ENCODE data around the gene JAZF1.

JAZF1 gene

GRCh38 chr7:28002638-28003037 is 178.0 kb downstream of the JAZF1 start:
- no peak overlapping the region for H3K9ac ChIP-seq
- no peak for TF ChIP-seq CTCF (IDR thresholded peaks at IDR 0.05)
- peaks cover 2% of the 10 kb centered on the region for H3K79me2 ChIP-seq

GRCh38 chr7:28001896-28002295 is 178.7 kb downstream of the JAZF1 start:
- Histone ChIP-seq H3K9ac (no peak overlapping the region), H3K4me3 (ENCODE audit: low read depth, low read length) (no peak overlapping the region), H3K27me3 (ENCODE audit: control insufficient read depth, insufficient read depth, low read length) (no peaks in the 10 kb centered on the region), H3K79me2 (peaks cover 2% of the 10 kb centered on the region), H3K4me1 (peaks cover 4% of the 10 kb centered on the region), H3K4me2 (ENCODE audit: low read length) (no peak overlapping the region), H2AFZ (no peak overlapping the region), H3K9me3 (ENCODE audit: control insufficient read depth, low read length) (no peaks in the 10 kb centered on the region), H3K36me3 (ENCODE audit: control insufficient read depth, insufficient read depth, low read length) (no peaks in the 10 kb centered on the region), H3K27ac (no peak overlapping the region)
- no peak for TF ChIP-seq CTCF (IDR thresholded peaks at IDR 0.05)

More at GRCh38 chr7:28002638-28003037, 178.0 kb downstream of the JAZF1 start:
- peaks cover 4% of the 10 kb centered on the region for H3K4me1 ChIP-seq
- H3K4me2 ChIP-seq (ENCODE audit: low read length), result no peak overlapping the region
- no peaks in the 10 kb centered on the region for H3K27me3 ChIP-seq (ENCODE audit: control insufficient read depth, insufficient read depth, low read length)
- H3K36me3 ChIP-seq (ENCODE audit: control insufficient read depth, insufficient read depth, low read length), result no peaks in the 10 kb centered on the region
- no peak overlapping the region for H2AFZ ChIP-seq
- H3K4me3 ChIP-seq (ENCODE audit: low read depth, low read length), result no peak overlapping the region
- no peaks in the 10 kb centered on the region for H3K9me3 ChIP-seq (ENCODE audit: control insufficient read depth, low read length)
- H3K27ac ChIP-seq, result no peak overlapping the region

- H3K4me1 ChIP-seq, result peaks cover 4% of the 10 kb centered on the region
- no peak overlapping the region for H3K27ac ChIP-seq
- no peak overlapping the region for H3K9ac ChIP-seq
- H2AFZ ChIP-seq, result no peak overlapping the region
- no peaks in the 10 kb centered on the region for H3K36me3 ChIP-seq (ENCODE audit: control insufficient read depth, insufficient read depth, low read length)
- no peak overlapping the region for H3K4me3 ChIP-seq (ENCODE audit: low read depth, low read length)
- H3K4me2 ChIP-seq (ENCODE audit: low read length), result no peak overlapping the region
- TF ChIP-seq CTCF (IDR thresholded peaks at IDR 0.05), result no peak
- no peaks in the 10 kb centered on the region for H3K9me3 ChIP-seq (ENCODE audit: control insufficient read depth, low read length)
- no peaks in the 10 kb centered on the region for H3K27me3 ChIP-seq (ENCODE audit: control insufficient read depth, insufficient read depth, low read length)
- H3K79me2 ChIP-seq, result peaks cover 2% of the 10 kb centered on the region
Observed at GRCh38 chr7:27999829-28000228, 180.8 kb downstream of the JAZF1 start.

GRCh38 chr7:27998382-27998781 is 182.2 kb downstream of the JAZF1 start:
- no peak overlapping the region for H3K27ac ChIP-seq
- H2AFZ ChIP-seq, result no peak overlapping the region
- no peak overlapping the region for H3K9ac ChIP-seq
- no peaks in the 10 kb centered on the region for H3K27me3 ChIP-seq (ENCODE audit: control insufficient read depth, insufficient read depth, low read length)
- no peaks in the 10 kb centered on the region for H3K36me3 ChIP-seq (ENCODE audit: control insufficient read depth, insufficient read depth, low read length)
- H3K4me3 ChIP-seq (ENCODE audit: low read depth, low read length), result no peak overlapping the region
- no peak for TF ChIP-seq CTCF (IDR thresholded peaks at IDR 0.05)
- peaks cover 2% of the 10 kb centered on the region for H3K79me2 ChIP-seq
- H3K9me3 ChIP-seq (ENCODE audit: control insufficient read depth, low read length), result no peaks in the 10 kb centered on the region
- peaks cover 4% of the 10 kb centered on the region for H3K4me1 ChIP-seq
- no peak overlapping the region for H3K4me2 ChIP-seq (ENCODE audit: low read length)

- no peak overlapping the region for H2AFZ ChIP-seq
- no peaks in the 10 kb centered on the region for H3K27me3 ChIP-seq (ENCODE audit: control insufficient read depth, insufficient read depth, low read length)
- H3K9me3 ChIP-seq (ENCODE audit: control insufficient read depth, low read length), result no peaks in the 10 kb centered on the region
- no peak for TF ChIP-seq CTCF (IDR thresholded peaks at IDR 0.05)
- H3K36me3 ChIP-seq (ENCODE audit: control insufficient read depth, insufficient read depth, low read length), result no peaks in the 10 kb centered on the region
- peaks cover 4% of the 10 kb centered on the region for H3K4me1 ChIP-seq
- H3K4me2 ChIP-seq (ENCODE audit: low read length), result no peak overlapping the region
- no peak overlapping the region for H3K27ac ChIP-seq
- no peak overlapping the region for H3K4me3 ChIP-seq (ENCODE audit: low read depth, low read length)
- no peak overlapping the region for H3K9ac ChIP-seq
- peaks cover 2% of the 10 kb centered on the region for H3K79me2 ChIP-seq
Observed at GRCh38 chr7:27997188-27997707, 183.3 kb downstream of the JAZF1 start.

Data from parathyroid adenoma (tissue), 2 donors.